WTC11 (cell line): ENCODE measurements around the gene CACNA1C.

Experiments
- CTCF ChIP-seq: fragments of 200-600 bp; IDR thresholded peaks from 2 replicates; pipeline ENCODE4 v1.8.0; 2022; ENCODE audit warnings: antibody characterized with exemption
- ELF4 ChIP-seq: sonication (generic); formaldehyde crosslinking; IDR thresholded peaks from 2 replicates; pipeline ENCODE4 v1.8.1; 2022; ENCODE audit warnings: low read depth, mild to moderate bottlenecking, moderate library complexity, missing genetic modification reagents
- TP53 ChIP-seq: sonication (generic); formaldehyde crosslinking; IDR thresholded peaks from 2 replicates; pipeline ENCODE4 v1.8.1; 2023; ENCODE audit warnings: mild to moderate bottlenecking, missing genetic modification reagents

- TF ChIP-seq CTCF = no peak
- TF ChIP-seq ELF4 (CRISPR knock-in tag) = no peak
- TF ChIP-seq TP53 (CRISPR knock-in tag) = no peak
Observed at GRCh38 chr12:2138871-2139308, 86.1 kb downstream of the CACNA1C start.
